ENCODE measurements around the gene ABCD2.

The ABCD2 gene

DNA sequence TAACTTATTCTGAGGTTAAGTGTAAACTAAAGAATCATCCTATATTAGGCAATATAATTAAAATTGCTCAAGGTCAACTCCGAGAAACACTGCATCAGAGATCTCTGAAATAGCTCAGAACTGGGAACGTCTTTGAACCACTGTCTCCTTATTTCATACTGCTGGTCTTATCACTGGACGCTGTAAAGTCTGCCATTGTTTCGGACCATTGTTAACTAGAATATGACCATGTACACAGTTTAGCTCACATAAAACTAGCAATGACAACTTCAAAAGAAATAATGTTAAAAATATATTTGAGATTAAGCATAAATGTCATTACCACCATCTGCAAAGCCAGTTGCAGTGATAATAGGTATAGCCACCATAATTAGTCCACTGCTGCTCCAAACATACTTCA lies 2.9 kb downstream of the ABCD2 start:
- H3K27me3 ChIP-seq (ENCODE audit: insufficient read depth, low read length): no peaks in the 10 kb centered on the region
- peak overlapping the region; percentile 77 for H3K4me2 ChIP-seq (ENCODE audit: low read length)
- TF ChIP-seq EZH2 (IDR thresholded peaks at IDR 0.05; ENCODE audit: borderline replicate concordance, low read length): no peak
- TF ChIP-seq, protein P1, sequence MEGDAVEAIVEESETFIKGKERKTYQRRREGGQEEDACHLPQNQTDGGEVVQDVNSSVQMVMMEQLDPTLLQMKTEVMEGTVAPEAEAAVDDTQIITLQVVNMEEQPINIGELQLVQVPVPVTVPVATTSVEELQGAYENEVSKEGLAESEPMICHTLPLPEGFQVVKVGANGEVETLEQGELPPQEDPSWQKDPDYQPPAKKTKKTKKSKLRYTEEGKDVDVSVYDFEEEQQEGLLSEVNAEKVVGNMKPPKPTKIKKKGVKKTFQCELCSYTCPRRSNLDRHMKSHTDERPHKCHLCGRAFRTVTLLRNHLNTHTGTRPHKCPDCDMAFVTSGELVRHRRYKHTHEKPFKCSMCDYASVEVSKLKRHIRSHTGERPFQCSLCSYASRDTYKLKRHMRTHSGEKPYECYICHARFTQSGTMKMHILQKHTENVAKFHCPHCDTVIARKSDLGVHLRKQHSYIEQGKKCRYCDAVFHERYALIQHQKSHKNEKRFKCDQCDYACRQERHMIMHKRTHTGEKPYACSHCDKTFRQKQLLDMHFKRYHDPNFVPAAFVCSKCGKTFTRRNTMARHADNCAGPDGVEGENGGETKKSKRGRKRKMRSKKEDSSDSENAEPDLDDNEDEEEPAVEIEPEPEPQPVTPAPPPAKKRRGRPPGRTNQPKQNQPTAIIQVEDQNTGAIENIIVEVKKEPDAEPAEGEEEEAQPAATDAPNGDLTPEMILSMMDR (IDR thresholded peaks at IDR 0.05; ENCODE audit: low read length): no peak

DNA sequence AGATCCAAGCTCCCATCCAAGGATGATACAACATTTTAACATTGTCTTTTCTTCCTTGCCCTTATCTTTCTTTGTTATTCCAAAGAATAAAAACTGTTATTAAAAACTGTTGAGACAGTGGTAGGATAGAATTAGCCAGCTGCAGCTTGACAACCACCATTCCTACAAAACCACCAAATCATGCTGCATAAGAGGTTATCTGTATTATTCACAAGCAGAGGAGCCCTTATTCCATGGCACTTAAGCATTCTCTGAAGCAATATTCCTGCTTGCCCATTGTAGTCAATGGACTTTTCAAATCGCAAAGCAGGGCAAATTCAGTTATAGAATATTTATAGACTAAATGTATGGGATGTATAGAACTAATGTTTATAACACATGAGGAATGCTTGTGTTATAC lies 3.4 kb downstream of the ABCD2 start:
- Histone ChIP-seq H3K4me3 (ENCODE audit: low read depth, low read length, poor library complexity, severe bottlenecking) (peak overlapping the region; percentile 65), H3K27me3 (ENCODE audit: insufficient read depth, low read length) (no peaks in the 10 kb centered on the region), H3K4me1 (ENCODE audit: insufficient read depth, low read length, severe bottlenecking) (peaks cover 65% of the 10 kb centered on the region), H3K9me3 (ENCODE audit: low read length) (no peaks in the 10 kb centered on the region), H3K9ac (ENCODE audit: low read length) (peak overlapping the region; percentile 71), H2AFZ (ENCODE audit: low read length) (peak overlapping the region; percentile 77; the same call in 1 of the 2 replicates), H3K36me3 (ENCODE audit: insufficient read depth, low read length) (0 out of 2 replicates have a peak, but pooled peaks cover 4% of the 10 kb centered on the region), H4K20me1 (ENCODE audit: insufficient read depth, low read length) (no peaks in the 10 kb centered on the region), H3K4me2 (ENCODE audit: low read length) (peak overlapping the region; percentile 77), H3F3A (ENCODE audit: insufficient read depth, low read length) (peaks cover 7% of the 10 kb centered on the region; the same call in 1 of the 2 replicates), H3K9me2 (ENCODE audit: low read depth, low read length) (no peaks in the 10 kb centered on the region), H3K79me2 (ENCODE audit: insufficient read depth, low read length) (peaks cover 20% of the 10 kb centered on the region; the same call in 1 of the 2 replicates), H3K27ac (ENCODE audit: low read depth, low read length, poor library complexity, severe bottlenecking) (peak overlapping the region; percentile 96)
- TF ChIP-seq EZH2 (IDR thresholded peaks at IDR 0.05; ENCODE audit: borderline replicate concordance, low read length): no peak
- TF ChIP-seq, protein P1 (IDR thresholded peaks at IDR 0.05; ENCODE audit: low read length): no peak

More for the DNA sequence above, 2.9 kb downstream of the ABCD2 start:
- H3K9me3 ChIP-seq (ENCODE audit: low read length): no peaks in the 10 kb centered on the region
- H3K79me2 ChIP-seq (ENCODE audit: insufficient read depth, low read length): peaks cover 20% of the 10 kb centered on the region; the same call in 1 of the 2 replicates
- H3K9ac ChIP-seq (ENCODE audit: low read length): peak overlapping the region; percentile 71
- peak overlapping the region; percentile 77; the same call in 1 of the 2 replicates for H2AFZ ChIP-seq (ENCODE audit: low read length)
- H3K4me3 ChIP-seq (ENCODE audit: low read depth, low read length, poor library complexity, severe bottlenecking): peak overlapping the region; percentile 65
- H3K36me3 ChIP-seq (ENCODE audit: insufficient read depth, low read length): 0 out of 2 replicates have a peak, but pooled peaks cover 4% of the 10 kb centered on the region
- no peaks in the 10 kb centered on the region for H4K20me1 ChIP-seq (ENCODE audit: insufficient read depth, low read length)
- H3K27ac ChIP-seq (ENCODE audit: low read depth, low read length, poor library complexity, severe bottlenecking): peak overlapping the region; percentile 96
- peaks cover 69% of the 10 kb centered on the region for H3K4me1 ChIP-seq (ENCODE audit: insufficient read depth, low read length, severe bottlenecking)
- H3F3A ChIP-seq (ENCODE audit: insufficient read depth, low read length): peaks cover 7% of the 10 kb centered on the region; the same call in 1 of the 2 replicates
- no peaks in the 10 kb centered on the region for H3K9me2 ChIP-seq (ENCODE audit: low read depth, low read length)

DNA sequence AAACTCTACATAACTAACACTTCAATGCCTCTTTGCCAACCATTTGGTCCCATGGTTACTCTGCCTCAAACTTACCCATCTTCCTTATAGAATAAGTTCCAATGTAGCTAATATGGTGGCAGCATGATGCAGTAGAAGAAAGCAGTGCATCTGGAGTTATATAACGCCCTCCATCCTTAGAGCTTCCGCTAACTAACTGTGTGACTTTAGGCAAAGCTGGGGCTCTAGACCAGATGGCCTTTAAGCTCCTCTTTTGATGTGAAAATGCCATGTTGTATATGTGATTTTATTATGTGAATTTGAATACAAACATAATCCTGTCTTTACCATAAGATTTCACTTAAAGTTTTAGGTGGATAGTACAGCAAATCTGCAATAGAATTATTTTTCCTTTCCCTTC lies 6.1 kb downstream of the ABCD2 start:
- Histone ChIP-seq H3K4me2 (ENCODE audit: low read length) (no peak overlapping the region), H3K4me3 (ENCODE audit: low read depth, low read length, poor library complexity, severe bottlenecking) (no peak overlapping the region)
- TF ChIP-seq, protein P1 (IDR thresholded peaks at IDR 0.05; ENCODE audit: low read length): no peak
- no peak for TF ChIP-seq EZH2 (IDR thresholded peaks at IDR 0.05; ENCODE audit: borderline replicate concordance, low read length)

More for the DNA sequence above, 6.1 kb downstream of the ABCD2 start:
- Histone ChIP-seq H3K79me2 (ENCODE audit: insufficient read depth, low read length) (peaks cover 20% of the 10 kb centered on the region; the same call in 1 of the 2 replicates), H4K20me1 (ENCODE audit: insufficient read depth, low read length) (no peaks in the 10 kb centered on the region), H3K9ac (ENCODE audit: low read length) (no peak overlapping the region), H3K9me3 (ENCODE audit: low read length) (no peaks in the 10 kb centered on the region), H3K27ac (ENCODE audit: low read depth, low read length, poor library complexity, severe bottlenecking) (peak overlapping the region; percentile 46), H2AFZ (ENCODE audit: low read length) (no peak overlapping the region), H3K36me3 (ENCODE audit: insufficient read depth, low read length) (0 out of 2 replicates have a peak, but pooled peaks cover 4% of the 10 kb centered on the region), H3F3A (ENCODE audit: insufficient read depth, low read length) (no peaks in the 10 kb centered on the region), H3K4me1 (ENCODE audit: insufficient read depth, low read length, severe bottlenecking) (peaks cover 43% of the 10 kb centered on the region), H3K9me2 (ENCODE audit: low read depth, low read length) (no peaks in the 10 kb centered on the region), H3K27me3 (ENCODE audit: insufficient read depth, low read length) (no peaks in the 10 kb centered on the region)

Data from OCI-LY1 (cell line).